UCSD-AML1 (cell line): ENCODE results near the gene AFMID.
A peak's percentile ranks its signal among the peaks of the same experiment; 100 is the strongest.

Experiments
- DNase-seq: peaks from one replicate; lab custom pipeline; 2025; ENCODE audit not compliant: unreplicated experiment; lab: John Stamatoyannopoulos, UW

The AFMID gene

DNA sequence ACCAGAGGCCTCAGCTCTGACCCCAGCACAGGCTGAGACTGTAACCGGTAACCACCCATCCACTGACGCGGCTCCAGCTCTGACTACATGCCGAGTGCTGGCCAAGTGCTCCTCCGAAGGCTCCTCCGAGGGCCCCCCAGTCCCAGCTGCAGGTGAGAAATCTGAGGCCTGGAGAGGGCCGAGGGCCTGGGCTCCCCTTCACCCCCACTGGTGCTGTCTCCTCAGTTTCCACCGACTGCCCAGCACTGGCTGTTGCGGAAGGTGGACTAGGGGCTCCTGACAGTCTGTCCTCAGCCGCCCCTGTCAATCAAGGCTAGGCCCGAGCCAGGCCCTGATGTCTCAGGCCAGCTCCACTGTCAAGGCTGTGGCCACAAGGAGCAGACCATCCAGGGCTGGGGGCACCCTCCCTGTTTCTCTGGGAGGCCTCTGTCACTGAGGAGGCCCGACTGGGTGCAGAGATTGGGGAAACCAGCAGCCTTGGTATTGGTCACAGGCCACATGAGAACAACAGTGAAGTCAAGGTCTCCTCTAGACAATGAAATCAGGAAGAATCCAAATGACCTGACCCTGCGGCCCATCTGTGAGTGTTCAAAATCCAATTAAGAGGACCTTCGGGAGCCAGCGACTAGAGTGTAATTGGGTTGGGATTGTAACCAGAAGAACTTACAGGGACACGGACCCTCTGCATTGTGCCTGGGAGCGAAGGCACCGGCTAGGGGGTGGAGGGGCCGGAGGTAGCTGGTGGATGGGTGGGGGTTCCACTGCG lies 49.4 kb downstream of the AFMID start:
- no peak for DNase-seq

- DNase-seq = no peak
Measured at GRCh38 chr17:78237401-78238012, 50.3 kb downstream of the AFMID start.

DNA sequence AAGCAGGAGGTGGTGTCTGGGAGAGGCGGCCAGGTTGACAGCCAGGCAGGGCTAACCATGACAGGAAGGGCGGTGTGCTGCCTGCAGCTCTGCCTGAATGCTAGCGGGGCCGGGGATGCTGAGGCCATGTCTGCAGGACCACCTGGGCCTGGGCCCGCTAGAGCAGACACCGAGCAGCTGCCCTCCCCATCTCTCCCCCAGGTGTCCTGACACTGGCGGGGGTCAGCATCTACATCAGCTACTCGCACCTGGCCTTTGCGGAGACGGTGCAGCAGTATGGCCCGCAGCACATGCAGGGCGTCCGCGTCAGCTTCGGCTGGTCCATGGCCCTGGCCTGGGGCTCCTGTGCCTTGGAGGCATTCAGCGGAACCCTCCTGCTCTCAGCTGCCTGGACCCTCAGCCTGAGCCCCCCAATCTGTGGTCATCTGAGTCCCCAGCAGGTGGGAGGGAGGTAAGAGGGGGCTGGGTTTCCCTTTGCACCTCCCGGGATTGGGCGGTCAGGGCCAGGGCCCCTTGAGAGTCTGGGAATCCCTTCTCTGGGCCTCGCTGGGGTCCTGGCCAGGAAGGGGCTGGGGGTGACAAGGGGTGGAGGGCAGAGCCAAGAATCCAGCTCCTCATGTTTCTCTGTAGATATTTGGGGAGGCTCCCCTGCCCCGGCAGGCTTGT lies 51.8 kb downstream of the AFMID start:
- no peak for DNase-seq

GRCh38 chr17:78239489-78239931 lies 52.3 kb downstream of the AFMID start:
- DNase-seq = no peak

DNA sequence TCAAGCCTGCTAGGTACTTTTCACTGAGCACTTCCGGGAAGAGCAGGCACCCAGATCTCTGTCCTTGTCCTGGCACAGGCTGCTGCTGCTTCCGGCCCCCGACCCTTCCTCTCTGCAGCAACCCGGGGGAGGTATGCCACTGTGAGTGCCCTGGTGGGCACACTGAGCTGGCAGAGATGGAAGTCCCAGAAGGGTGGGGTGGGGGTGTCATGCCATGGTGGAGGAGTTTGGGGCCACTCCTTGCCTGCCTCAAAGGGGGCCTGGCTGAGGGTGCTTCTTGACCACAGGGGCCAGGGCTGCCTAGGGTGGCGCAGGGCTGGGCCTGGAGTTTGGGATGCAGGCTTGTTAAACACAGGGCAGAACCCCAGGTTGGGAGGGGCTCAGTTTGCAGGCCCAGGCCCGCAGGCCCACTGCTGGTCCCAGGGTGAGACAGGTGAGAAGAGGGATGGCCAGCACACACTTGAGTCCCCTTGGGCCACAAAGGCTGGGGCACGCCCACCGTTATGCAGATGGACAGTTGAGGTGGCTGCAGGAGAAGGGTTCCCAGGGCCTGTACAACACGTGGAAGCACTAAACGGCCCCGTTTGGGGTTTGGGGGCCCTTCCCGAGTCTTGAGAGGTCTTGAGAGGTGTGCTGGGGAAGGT lies 53.0 kb downstream of the AFMID start:
- no peak for DNase-seq

DNA sequence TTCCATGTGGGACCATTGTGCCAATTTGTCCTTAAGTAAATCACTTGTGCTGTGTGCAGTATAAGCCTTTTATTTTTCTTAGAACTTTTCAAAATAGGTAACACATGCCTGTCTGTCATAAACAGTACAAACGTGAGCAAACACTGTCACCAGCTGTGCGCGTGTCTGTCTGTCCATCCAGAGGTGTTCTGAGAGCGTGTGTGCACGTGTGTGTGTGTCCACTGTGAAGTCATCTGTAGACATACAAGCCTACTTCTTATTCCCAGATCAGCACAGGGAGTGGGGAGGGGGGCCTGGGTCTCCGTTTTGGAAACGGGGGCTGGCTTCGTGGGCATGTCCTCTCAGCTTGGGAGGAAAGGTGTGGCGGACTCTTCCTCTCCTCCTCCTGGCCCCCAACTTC lies 53.7 kb downstream of the AFMID start:
- no peak for DNase-seq

- no peak for DNase-seq
Measured at GRCh38 chr17:78241277-78242023, 54.3 kb downstream of the AFMID start.

GRCh38 chr17:78242024-78242742 lies 55.0 kb downstream of the AFMID start:
- DNase-seq = no peak

GRCh38 chr17:78247304-78247703 lies 60.1 kb downstream of the AFMID start:
- no peak for DNase-seq

DNA sequence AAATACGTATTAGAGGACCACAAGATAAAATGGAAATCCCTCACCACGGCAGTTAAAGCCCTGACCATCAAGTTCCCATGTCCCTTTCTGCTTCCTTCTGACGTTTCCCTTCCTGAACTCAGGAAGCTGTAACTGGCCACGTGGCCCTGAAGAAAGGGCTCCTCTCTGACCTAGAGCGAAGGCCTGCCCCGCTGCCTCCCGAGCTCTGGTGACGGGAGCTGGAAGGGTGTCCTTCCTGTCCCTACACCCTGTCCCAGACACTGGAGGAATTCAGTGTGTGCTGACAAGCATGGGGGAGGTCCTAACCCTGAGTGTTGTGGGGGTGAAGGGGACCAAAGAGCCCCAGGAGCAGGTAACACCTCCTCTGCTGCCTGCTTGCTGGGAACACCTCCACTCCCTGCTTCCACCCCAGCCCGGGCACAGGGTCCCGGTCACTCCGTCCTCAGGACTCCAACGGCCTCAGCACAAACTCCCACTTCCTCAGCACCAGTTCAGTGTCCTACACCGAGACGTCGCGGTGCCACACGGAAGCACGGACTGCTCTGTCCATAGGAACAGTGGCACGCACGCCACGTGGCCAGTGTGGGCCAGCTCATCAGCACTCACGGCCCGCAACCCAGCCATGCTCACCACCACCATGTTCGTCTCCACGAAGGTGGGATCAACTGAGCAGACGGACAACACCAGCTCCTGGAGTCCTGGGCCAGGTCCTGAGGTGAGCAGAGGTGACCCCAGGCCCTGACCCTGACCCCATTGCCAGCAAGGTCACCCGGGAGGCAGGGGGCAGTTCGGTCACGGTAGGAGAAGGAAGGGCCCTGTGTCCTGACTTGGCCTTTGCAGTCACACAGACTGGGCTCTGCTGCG lies 61.1 kb downstream of the AFMID start:
- DNase-seq = peak; percentile 26

- no peak for DNase-seq
Measured at GRCh38 chr17:78249074-78249817, 62.1 kb downstream of the AFMID start.

DNA sequence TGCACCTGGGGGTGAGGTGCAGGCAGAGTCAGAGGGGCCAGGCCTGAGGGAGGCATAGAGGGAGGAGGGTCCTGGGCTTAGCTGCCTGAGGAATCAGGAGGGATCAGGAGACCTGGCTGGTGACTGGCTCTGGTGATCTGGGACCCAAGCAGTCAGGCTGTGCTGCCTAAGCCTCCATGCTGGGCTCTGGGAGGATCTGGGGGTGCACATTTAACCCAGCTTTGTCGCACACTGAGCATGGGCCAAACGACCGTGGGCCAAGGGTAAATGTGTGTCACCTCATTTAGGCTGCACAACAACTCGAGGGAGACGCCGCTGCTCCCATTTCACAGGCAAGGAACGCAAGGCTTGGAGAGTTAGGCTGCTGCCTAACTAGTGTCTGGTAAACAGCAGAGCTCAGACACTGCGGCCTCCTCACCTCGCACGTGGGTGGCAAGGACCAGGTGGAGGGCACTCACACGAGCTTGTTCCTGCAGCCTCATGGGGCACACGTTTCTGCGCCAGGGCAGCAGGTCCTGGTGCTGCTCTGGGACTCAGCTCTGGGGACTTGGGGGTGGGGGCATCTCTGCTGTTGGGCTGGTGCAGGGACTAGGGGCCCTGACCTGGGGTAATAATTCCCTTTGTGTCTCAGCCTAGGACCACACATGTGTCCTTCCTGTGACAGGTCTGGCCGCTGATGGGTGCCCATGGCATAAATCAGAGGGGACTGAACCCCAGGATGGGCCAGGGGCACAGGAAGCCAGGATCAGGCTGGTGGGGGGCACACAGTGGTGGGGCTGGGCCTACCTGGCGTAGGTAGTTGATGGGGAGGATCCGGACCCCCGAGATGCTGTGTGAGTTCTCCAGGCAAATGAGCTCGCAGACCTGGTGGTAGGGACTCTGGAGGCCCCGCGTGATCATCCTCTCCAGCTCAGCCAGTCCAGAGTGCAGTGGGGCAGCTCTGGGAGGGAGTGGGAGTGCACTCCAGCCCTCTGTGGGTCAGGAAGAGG lies 63.0 kb downstream of the AFMID start:
- no peak for DNase-seq

DNA sequence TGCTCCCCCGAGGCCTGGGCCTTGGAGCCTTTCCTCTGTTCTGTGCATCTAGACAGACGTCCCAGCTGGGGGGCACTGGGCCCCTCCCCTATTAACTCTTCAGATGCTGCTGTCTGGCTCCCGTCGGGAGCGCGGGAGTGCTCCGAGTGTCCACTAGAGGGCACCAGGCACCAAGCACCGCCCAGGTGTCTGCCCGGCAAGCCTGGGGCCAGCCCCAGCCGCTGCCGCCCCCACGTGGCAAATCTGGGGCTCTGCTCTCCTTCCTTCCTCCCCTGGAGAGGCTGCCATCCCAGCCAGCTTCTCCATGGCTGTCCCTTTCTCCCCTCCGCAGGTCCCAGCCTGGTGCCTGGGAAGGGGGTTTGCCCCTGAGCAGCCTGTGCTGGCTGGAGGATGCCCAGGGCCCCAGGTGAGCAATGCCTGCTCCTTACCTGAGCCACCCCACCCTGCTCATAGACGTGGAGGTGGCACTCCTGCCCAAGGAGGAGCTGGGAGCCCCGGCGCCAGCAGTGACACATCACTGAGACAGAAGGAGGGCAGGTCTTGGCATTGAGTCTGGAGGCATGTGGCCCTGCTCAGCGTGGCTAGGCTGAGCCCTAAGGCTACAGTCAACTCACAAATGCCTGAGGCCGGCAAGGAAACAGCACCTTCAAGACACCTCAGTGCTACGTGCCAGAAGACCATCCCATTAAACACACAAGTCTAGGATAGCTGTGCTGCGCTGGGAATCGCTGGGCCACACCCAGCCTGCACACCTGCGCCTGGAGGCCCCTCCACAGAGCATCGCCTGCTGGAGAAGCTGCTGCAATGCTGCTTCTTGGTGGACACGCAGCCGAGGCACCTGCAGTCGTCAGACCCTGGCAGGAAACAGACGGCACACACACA lies 64.0 kb downstream of the AFMID start:
- DNase-seq = peak; percentile 87

DNA sequence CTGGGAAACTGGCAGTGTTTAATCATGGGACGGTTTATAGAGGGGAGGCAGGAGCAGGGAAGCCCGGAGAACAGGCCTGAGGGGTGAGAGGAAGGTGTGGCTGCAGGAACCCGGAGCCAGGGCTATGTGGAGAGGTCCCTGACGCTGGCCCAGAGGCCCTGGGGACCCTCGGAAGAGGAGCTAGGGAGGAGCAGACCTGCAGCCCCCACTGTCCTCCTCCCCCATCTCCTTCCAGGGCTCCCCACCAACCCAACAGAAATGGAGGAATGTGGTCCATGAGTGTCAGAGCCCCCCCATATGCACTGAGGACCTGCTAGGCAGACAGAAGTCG lies 64.6 kb downstream of the AFMID start:
- DNase-seq = no peak

- no peak for DNase-seq
Measured at GRCh38 chr17:78252111-78252634, 65.0 kb downstream of the AFMID start.
